Fibroblast of the aortic adventitia (primary cell): ENCODE results near the gene CTH. TPM values are rescaled to one million over a fixed set of nuclear protein-coding genes. Genes with fewer than 3 reads are reported as not detected.
A peak's percentile ranks its signal among the peaks of the same experiment; 100 is the strongest.
"Not testable (repeated sequence)": the region's sequence is repeated elsewhere in the genome, so short reads cannot be mapped to it uniquely, and the experiment has no call there.

Experiments
- DNase-seq: peaks from one replicate; pipeline ENCODE4 v3.0.0-alpha.2; 2010; ENCODE audit warnings: low read depth
- H3K4me3 ChIP-seq: 2 replicates; pipeline ENCODE4 v1.5.1; 2011; ENCODE audit warnings: low read depth, mild to moderate bottlenecking, control low read depth, low read length, moderate library complexity
- CTCF ChIP-seq: IDR thresholded peaks from 2 replicates; pipeline ENCODE4 v1.5.1; 2011; ENCODE audit warnings: mild to moderate bottlenecking, low read length, control low read depth, inconsistent platforms; ENCODE audit not compliant: insufficient read depth
- total RNA-seq: library from RNA; depleted of rRNA; stranded (reverse); fragments of >200 nt; gene quantifications from 2 replicates; pipeline ENCODE4 v1.2.3, GENCODE V29; 2012; ENCODE audit warnings: low replicate concordance

The CTH gene
- total RNA-seq, 1 donor: 7.6 TPM

- no peak for TF ChIP-seq CTCF
- H3K4me3 ChIP-seq: no peak overlapping the region
- DNase-seq: no peak
These were observed 44.2 kb downstream of the CTH start for GRCh38 chr1:70455291-70455690.

- no peak overlapping the region for H3K4me3 ChIP-seq
- no peak for DNase-seq
- TF ChIP-seq CTCF: no peak
These were observed 47.1 kb downstream of the CTH start for GRCh38 chr1:70458131-70458530.

GRCh38 chr1:70459496-70460225 is 48.6 kb downstream of the CTH start:
- TF ChIP-seq CTCF: no peak
- peak; percentile 52 for DNase-seq

GRCh38 chr1:70460740-70461713 is 50.0 kb downstream of the CTH start:
- H3K4me3 ChIP-seq, DNase-seq: not testable (repeated sequence)

More at GRCh38 chr1:70459496-70460225, 48.6 kb downstream of the CTH start:
- H3K4me3 ChIP-seq: no peak overlapping the region

- peak; percentile 43 for DNase-seq
- H3K4me3 ChIP-seq: no peak overlapping the region
- TF ChIP-seq CTCF: no peak
These were observed 51.5 kb downstream of the CTH start for GRCh38 chr1:70462611-70463010.

GRCh38 chr1:70465911-70466310 is 54.8 kb downstream of the CTH start:
- no peak for DNase-seq
- no peak overlapping the region for H3K4me3 ChIP-seq
- TF ChIP-seq CTCF: no peak

- no peak for DNase-seq
- H3K4me3 ChIP-seq: no peak overlapping the region
- TF ChIP-seq CTCF: no peak
These were observed 56.5 kb downstream of the CTH start for GRCh38 chr1:70467531-70467930.
